ENCODE measurements around the gene BEAN1. TPM values are rescaled to one million over a fixed set of nuclear protein-coding genes. Genes with fewer than 3 reads are reported as not detected.

BEAN1 gene
- total RNA-seq, 4 donors from 2014 or later, result not detected

- H3K9me3 ChIP-seq, result no peaks in the 10 kb centered on the region
- no peaks in the 10 kb centered on the region for H3K4me1 ChIP-seq
- no peaks in the 10 kb centered on the region for H3K27me3 ChIP-seq
- no peak overlapping the region for H3K4me3 ChIP-seq
- TF ChIP-seq POLR2A (IDR thresholded peaks at IDR 0.05), result no peak
- TF ChIP-seq, protein P1, sequence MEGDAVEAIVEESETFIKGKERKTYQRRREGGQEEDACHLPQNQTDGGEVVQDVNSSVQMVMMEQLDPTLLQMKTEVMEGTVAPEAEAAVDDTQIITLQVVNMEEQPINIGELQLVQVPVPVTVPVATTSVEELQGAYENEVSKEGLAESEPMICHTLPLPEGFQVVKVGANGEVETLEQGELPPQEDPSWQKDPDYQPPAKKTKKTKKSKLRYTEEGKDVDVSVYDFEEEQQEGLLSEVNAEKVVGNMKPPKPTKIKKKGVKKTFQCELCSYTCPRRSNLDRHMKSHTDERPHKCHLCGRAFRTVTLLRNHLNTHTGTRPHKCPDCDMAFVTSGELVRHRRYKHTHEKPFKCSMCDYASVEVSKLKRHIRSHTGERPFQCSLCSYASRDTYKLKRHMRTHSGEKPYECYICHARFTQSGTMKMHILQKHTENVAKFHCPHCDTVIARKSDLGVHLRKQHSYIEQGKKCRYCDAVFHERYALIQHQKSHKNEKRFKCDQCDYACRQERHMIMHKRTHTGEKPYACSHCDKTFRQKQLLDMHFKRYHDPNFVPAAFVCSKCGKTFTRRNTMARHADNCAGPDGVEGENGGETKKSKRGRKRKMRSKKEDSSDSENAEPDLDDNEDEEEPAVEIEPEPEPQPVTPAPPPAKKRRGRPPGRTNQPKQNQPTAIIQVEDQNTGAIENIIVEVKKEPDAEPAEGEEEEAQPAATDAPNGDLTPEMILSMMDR (IDR thresholded peaks at IDR 0.05), result no peak
- peak in 1 of 3 donors; percentile 25 for DNase-seq
- H3K36me3 ChIP-seq, result no peaks in the 10 kb centered on the region
- H3K27ac ChIP-seq, result no peak overlapping the region
These were observed 35.1 kb upstream of the BEAN1 start for GRCh38 chr16:66391726-66392670.

DNA sequence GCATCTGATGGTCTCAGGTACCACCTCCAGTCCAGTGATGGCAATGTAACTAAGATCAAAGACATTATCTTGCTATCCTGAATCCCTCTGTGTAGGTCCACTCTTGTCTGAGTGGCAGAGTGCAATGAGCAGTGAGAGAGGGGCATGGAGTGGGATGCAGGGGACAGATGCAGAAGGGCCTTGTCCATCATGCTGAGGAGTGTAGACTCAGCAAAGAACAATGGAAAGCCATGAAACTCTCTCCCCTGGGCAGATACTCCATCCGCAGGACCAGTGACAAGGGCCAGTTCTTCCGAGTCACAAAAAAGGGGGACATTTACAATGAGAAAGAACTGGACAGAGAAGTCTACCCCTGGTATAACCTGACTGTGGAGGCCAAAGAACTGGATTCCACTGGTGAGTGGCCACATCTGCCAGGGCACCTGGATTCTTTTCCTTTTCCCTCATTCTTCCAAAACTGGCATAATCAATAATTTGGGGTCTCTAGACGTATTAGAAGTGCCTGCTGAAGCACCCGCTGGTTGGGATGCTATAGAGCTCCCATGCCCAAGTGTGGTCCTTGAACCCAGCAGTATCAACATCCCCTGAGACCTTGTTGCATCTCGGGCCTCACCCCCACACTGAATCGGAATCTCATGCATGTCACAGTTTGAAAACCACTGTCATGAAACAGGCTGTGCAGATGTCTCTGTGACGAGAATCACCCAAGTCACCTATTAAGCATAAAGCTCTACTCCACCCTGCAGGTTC is 31.1 kb upstream of the BEAN1 start:
- Histone ChIP-seq H3K27ac (no peak overlapping the region), H3K27me3 (no peaks in the 10 kb centered on the region), H3K4me1 (no peaks in the 10 kb centered on the region), H3K4me3 (no peak overlapping the region), H3K9me3 (no peaks in the 10 kb centered on the region), H3K36me3 (no peaks in the 10 kb centered on the region)
- peak in 1 of 3 donors; percentile 23 for DNase-seq
- TF ChIP-seq, protein P1 (IDR thresholded peaks at IDR 0.05), result no peak
- TF ChIP-seq POLR2A (IDR thresholded peaks at IDR 0.05), result no peak

GRCh38 chr16:66397736-66398433 is 29.2 kb upstream of the BEAN1 start:
- H3K36me3 ChIP-seq, result no peaks in the 10 kb centered on the region
- TF ChIP-seq, protein P1 (IDR thresholded peaks at IDR 0.05), result no peak
- no peak for TF ChIP-seq POLR2A (IDR thresholded peaks at IDR 0.05)
- peak in 1 of 3 donors; percentile 23 for DNase-seq
- H3K4me1 ChIP-seq, result no peaks in the 10 kb centered on the region
- H3K27ac ChIP-seq, result no peak overlapping the region
- no peaks in the 10 kb centered on the region for H3K9me3 ChIP-seq
- no peaks in the 10 kb centered on the region for H3K27me3 ChIP-seq
- H3K4me3 ChIP-seq, result no peak overlapping the region

DNA sequence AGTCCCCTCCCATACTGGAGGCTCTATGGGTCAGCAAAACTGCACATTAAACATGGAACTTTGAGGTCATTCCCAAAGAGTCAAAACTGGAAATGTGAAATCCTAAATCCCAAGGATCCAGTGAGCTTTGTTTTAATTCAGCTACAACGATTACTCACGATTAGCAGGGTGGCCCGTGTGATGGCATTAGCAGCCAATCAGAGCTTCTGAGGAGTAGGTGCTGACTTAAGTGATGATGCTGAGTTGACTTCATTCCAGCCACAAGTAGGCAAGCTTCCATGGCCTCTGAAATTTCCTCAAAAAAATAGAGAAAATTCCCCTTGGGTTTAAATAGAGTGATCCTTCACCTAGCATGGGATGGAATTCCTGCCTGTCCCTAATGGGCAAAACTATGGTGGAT is 28.1 kb upstream of the BEAN1 start:
- TF ChIP-seq, protein P1 (IDR thresholded peaks at IDR 0.05), result no peak
- no peak for TF ChIP-seq POLR2A (IDR thresholded peaks at IDR 0.05)
- Histone ChIP-seq H3K27ac (no peak overlapping the region), H3K4me3 (no peak overlapping the region), H3K27me3 (no peaks in the 10 kb centered on the region), H3K4me1 (no peaks in the 10 kb centered on the region), H3K36me3 (no peaks in the 10 kb centered on the region), H3K9me3 (no peaks in the 10 kb centered on the region)
- no peak for DNase-seq

DNA sequence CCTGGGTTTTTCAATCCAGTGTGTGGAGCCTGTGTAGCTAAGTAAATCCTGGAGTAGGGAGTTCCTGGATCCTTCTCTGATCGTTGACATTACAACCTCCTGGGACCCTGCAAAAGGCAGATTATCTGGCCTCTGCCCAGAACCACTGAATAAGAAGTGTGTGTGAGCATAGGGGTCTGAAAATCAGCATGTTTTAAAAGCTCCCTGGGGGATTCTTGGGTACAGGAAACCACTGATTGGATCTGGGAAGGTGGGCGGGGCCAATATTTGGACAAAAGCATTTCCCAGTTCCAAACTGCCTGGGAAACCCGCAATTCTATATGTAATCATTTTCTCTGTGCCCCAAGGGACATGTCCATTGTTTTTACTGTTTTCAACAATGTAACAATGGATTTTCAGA is 27.2 kb upstream of the BEAN1 start:
- no peaks in the 10 kb centered on the region for H3K36me3 ChIP-seq
- no peak for TF ChIP-seq POLR2A (IDR thresholded peaks at IDR 0.05)
- TF ChIP-seq, protein P1 (IDR thresholded peaks at IDR 0.05), result no peak
- no peaks in the 10 kb centered on the region for H3K9me3 ChIP-seq

More for the DNA sequence above, 27.2 kb upstream of the BEAN1 start:
- Histone ChIP-seq H3K4me3 (no peak overlapping the region), H3K27me3 (no peaks in the 10 kb centered on the region), H3K27ac (no peak overlapping the region), H3K4me1 (no peaks in the 10 kb centered on the region)
- peak in 1 of 3 donors; percentile 21 for DNase-seq

Data from Peyer's patch (tissue), 4 donors.